H1 (cell line): ENCODE measurements around the gene RAD50.

Source experiments
- CEBPB ChIP-seq: IDR thresholded peaks from 2 replicates; pipeline ENCODE4 v1.6.1; 2012; ENCODE audit warnings: low read depth, low read length
- CREB1 ChIP-seq: IDR thresholded peaks from 2 replicates; pipeline ENCODE4 v1.6.1; 2012; ENCODE audit warnings: inconsistent platforms
- EP300 ChIP-seq, 2 experiments: IDR thresholded peaks; 1 replicate in 1 of 2; 2 replicates in 1 of 2; pipeline ENCODE4 v1.6.1; 2011 to 2012; ENCODE audit warnings: low read depth in 2 of 2, low read length in 2 of 2, mild to moderate bottlenecking in 2 of 2, borderline replicate concordance in 1 of 2, inconsistent platforms in 1 of 2, moderate library complexity in 1 of 2
- EZH2 ChIP-seq: fragments of 200-600 bp; sonication (generic); IDR thresholded peaks from 2 replicates; pipeline ENCODE4 v1.7.1; 2012; ENCODE audit warnings: low read depth, mild to moderate bottlenecking, moderate library complexity, low read length, inconsistent platforms; ENCODE audit not compliant: severe bottlenecking
- GABPA ChIP-seq: IDR thresholded peaks from 2 replicates; pipeline ENCODE4 v1.6.1; 2011; ENCODE audit warnings: mild to moderate bottlenecking, low read length, moderate library complexity, borderline replicate concordance; ENCODE audit not compliant: insufficient read depth
- POLR2A ChIP-seq, 2 experiments: IDR thresholded peaks; 1 replicate in 1 of 2; 2 replicates in 1 of 2; pipeline ENCODE4 v1.6.1; 2011; ENCODE audit warnings: low read depth in 2 of 2, low read length in 2 of 2, mild to moderate bottlenecking in 2 of 2; ENCODE audit errors: control extremely low read depth in 1 of 2
- RAD21 ChIP-seq, 2 experiments: IDR thresholded peaks in 1 of 2; conservative IDR thresholded peaks in 1 of 2; 2 replicates each; pipeline ENCODE4 v1.6.1; 2011; ENCODE audit warnings: low read depth in 2 of 2, low read length in 2 of 2, improper control_type of control experiment in 1 of 2, inconsistent platforms in 1 of 2, mild to moderate bottlenecking in 1 of 2, moderate library complexity in 1 of 2
- RFX5 ChIP-seq: IDR thresholded peaks from 2 replicates; pipeline ENCODE4 v1.6.1; 2011; ENCODE audit warnings: low read depth, low read length, improper control_type of control experiment, borderline replicate concordance
- TAF1 ChIP-seq: IDR thresholded peaks from 2 replicates; pipeline ENCODE4 v1.6.1; 2011; ENCODE audit warnings: mild to moderate bottlenecking, low read depth, low read length
- YY1 ChIP-seq: IDR thresholded peaks from 2 replicates; pipeline ENCODE4 v1.6.1; 2011; ENCODE audit warnings: low read depth, mild to moderate bottlenecking, low read length
- TF ChIP-seq, protein P1 (sequence below), 3 experiments: IDR thresholded peaks; 1 replicate in 2 of 3; 2 replicates in 1 of 3; pipeline versions ENCODE4 v1.5.1 to v1.6.1; 2011; ENCODE audit warnings: low read length in 3 of 3, mild to moderate bottlenecking in 3 of 3, inconsistent platforms in 2 of 3, low read depth in 1 of 3, moderate library complexity in 1 of 3; ENCODE audit not compliant: insufficient read depth in 1 of 3; ENCODE audit errors: control extremely low read depth in 1 of 3
- TF ChIP-seq, protein P2 (sequence below): IDR thresholded peaks from 2 replicates; pipeline ENCODE4 v1.6.1; 2012; ENCODE audit warnings: inconsistent platforms

DNA sequence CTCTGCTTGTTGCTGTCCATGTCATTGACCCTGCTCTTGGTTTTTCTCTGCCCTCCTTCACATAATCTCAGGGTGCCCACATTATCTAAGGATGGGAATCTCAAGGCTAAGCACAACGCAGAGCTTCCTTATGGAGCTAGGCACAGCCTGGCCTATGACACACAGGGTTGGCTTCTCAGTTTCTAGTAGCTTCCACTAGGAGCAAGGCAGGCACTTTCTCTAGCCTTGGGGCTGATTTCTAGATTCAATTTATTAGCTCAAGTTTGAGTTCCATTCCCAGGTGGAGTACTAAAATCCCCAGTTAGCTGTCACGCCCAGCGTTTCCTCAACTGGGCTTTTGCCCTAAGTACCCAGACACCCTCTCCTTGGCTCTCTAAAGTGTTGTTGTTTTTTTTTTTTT lies 129.4 kb downstream of the RAD50 start:
- TF ChIP-seq YY1, result no peak
- TF ChIP-seq CREB1, result no peak
- no peak for TF ChIP-seq EZH2
- no peak for TF ChIP-seq CEBPB
- TF ChIP-seq RFX5, result no peak
- TF ChIP-seq, protein P1, sequence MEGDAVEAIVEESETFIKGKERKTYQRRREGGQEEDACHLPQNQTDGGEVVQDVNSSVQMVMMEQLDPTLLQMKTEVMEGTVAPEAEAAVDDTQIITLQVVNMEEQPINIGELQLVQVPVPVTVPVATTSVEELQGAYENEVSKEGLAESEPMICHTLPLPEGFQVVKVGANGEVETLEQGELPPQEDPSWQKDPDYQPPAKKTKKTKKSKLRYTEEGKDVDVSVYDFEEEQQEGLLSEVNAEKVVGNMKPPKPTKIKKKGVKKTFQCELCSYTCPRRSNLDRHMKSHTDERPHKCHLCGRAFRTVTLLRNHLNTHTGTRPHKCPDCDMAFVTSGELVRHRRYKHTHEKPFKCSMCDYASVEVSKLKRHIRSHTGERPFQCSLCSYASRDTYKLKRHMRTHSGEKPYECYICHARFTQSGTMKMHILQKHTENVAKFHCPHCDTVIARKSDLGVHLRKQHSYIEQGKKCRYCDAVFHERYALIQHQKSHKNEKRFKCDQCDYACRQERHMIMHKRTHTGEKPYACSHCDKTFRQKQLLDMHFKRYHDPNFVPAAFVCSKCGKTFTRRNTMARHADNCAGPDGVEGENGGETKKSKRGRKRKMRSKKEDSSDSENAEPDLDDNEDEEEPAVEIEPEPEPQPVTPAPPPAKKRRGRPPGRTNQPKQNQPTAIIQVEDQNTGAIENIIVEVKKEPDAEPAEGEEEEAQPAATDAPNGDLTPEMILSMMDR (IDR thresholded peaks at IDR 0.05; ENCODE audit: control extremely low read depth in 1 of 3, insufficient read depth in 1 of 3, low read depth in 1 of 3, low read length in 3 of 3), result no peak
- TF ChIP-seq POLR2A (IDR thresholded peaks at IDR 0.05; ENCODE audit: control extremely low read depth in 1 of 2, low read depth in 2 of 2, low read length in 2 of 2), result no peak
- no peak for TF ChIP-seq RAD21 (IDR thresholded peaks at IDR 0.05 in 1 of 2, conservative IDR thresholded peaks at IDR 0.05 in 1 of 2; ENCODE audit: low read depth in 2 of 2, low read length in 2 of 2)
- TF ChIP-seq, protein P2, sequence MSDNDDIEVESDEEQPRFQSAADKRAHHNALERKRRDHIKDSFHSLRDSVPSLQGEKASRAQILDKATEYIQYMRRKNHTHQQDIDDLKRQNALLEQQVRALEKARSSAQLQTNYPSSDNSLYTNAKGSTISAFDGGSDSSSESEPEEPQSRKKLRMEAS, result no peak
- no peak for TF ChIP-seq GABPA
- no peak for TF ChIP-seq TAF1
- no peak for TF ChIP-seq EP300 (IDR thresholded peaks at IDR 0.05; ENCODE audit: borderline replicate concordance in 1 of 2, low read depth in 2 of 2, low read length in 2 of 2)
